Breast epithelium (tissue), 4 donors: Measurements from ENCODE around the gene SMAD9. TPM values are rescaled to one million over a fixed set of nuclear protein-coding genes. Genes with fewer than 3 reads are reported as not detected.
A peak's percentile ranks its signal among the peaks of the same experiment; 100 is the strongest.

ENCODE experiments used
- DNase-seq, 2 donors: peaks; one replicate each; pipeline ENCODE4 v3.0.0-alpha.2; 2019; ENCODE audit warnings: low spot score in 2 of 2
- H3K27ac ChIP-seq, 2 donors: fragments of 200-600 bp; sonication (generic) in 1 of 2; one replicate each; pipeline ENCODE4 v1.5.1; 2016 to 2019; ENCODE audit warnings: mild to moderate bottlenecking in 1 of 2
- H3K27me3 ChIP-seq, 2 donors: fragments of 200-600 bp; sonication (generic) in 1 of 2; one replicate each; pipeline versions ENCODE4 v1.5.1 to v1.6.0; 2017 to 2019; ENCODE audit warnings: control low read depth in 1 of 2, mild to moderate bottlenecking in 1 of 2
- H3K36me3 ChIP-seq: fragments of 200-600 bp; one replicate; pipeline ENCODE4 v1.5.1; 2019
- H3K4me1 ChIP-seq, 2 donors: fragments of 200-600 bp; sonication (generic); one replicate each; pipeline ENCODE4 v1.5.1; 2016 to 2019; ENCODE audit warnings: control low read depth in 1 of 2
- H3K4me3 ChIP-seq, 3 donors: fragments of 200-600 bp; sonication (generic); 1 replicate in 2 of 3; 2 replicates in 1 of 3; pipeline ENCODE4 v1.5.1; 2016 to 2019; ENCODE audit warnings: mild to moderate bottlenecking in 3 of 3, moderate library complexity in 2 of 3
- H3K9me3 ChIP-seq, 2 donors: fragments of 200-600 bp; sonication (generic) in 1 of 2; one replicate each; pipeline ENCODE4 v1.5.1; 2016 to 2019; ENCODE audit warnings: control low read depth in 1 of 2
- CTCF ChIP-seq, 3 donors: fragments of 450-650 bp; IDR thresholded peaks; one replicate each; pipeline ENCODE4 v1.5.1; 2016 to 2017; ENCODE audit warnings: antibody characterized with exemption in 3 of 3, mild to moderate bottlenecking in 3 of 3, moderate library complexity in 3 of 3
- POLR2A ChIP-seq: fragments of 450-650 bp; IDR thresholded peaks from one replicate; pipeline ENCODE4 v1.6.1; 2016; ENCODE audit warnings: antibody characterized with exemption, mild to moderate bottlenecking, moderate library complexity
- POLR2AphosphoS5 ChIP-seq, 3 donors: sonication (generic); formaldehyde crosslinking; IDR thresholded peaks; one replicate each; pipeline ENCODE4 v1.6.1; 2017; ENCODE audit warnings: antibody characterized with exemption in 3 of 3
- intact Hi-C: fragments of 100-400 bp; cut with DNase I; formaldehyde crosslinking; loops from one replicate; pipeline ENCODE4 v1.15.1; 2023; ENCODE audit warnings: low total_unique reads
- total RNA-seq, 3 donors: library from RNA; depleted of rRNA; stranded (reverse); fragments of >200 nt; gene quantifications; one replicate each; pipeline ENCODE4 v1.1.0, GENCODE V29; 2016

Gene SMAD9
- total RNA-seq, 3 donors from 2014 or later: 5.3 to 7.5 (median 5.9) TPM

GRCh38 chr13:36872621-36873020 is 47.4 kb downstream of the SMAD9 start:
- H3K27me3 ChIP-seq: no peaks in the 10 kb centered on the region
- no peaks in the 10 kb centered on the region for H3K4me1 ChIP-seq
- intact Hi-C loops: no loop called here
- DNase-seq: no peak
- no peak overlapping the region for H3K4me3 ChIP-seq
- TF ChIP-seq CTCF (IDR thresholded peaks at IDR 0.05) (no peak), POLR2AphosphoS5 (IDR thresholded peaks at IDR 0.05) (no peak), POLR2A (no peak)
- no peak overlapping the region for H3K27ac ChIP-seq
- H3K9me3 ChIP-seq: no peaks in the 10 kb centered on the region
- H3K36me3 ChIP-seq: no peaks in the 10 kb centered on the region

GRCh38 chr13:36870050-36870692 is 49.9 kb downstream of the SMAD9 start:
- Histone ChIP-seq H3K4me1 (no peaks in the 10 kb centered on the region), H3K27me3 (no peaks in the 10 kb centered on the region), H3K36me3 (no peaks in the 10 kb centered on the region), H3K4me3 (no peak overlapping the region), H3K27ac (no peak overlapping the region), H3K9me3 (no peaks in the 10 kb centered on the region)
- intact Hi-C loops: no loop called here
- TF ChIP-seq POLR2A: no peak
- no peak for TF ChIP-seq POLR2AphosphoS5 (IDR thresholded peaks at IDR 0.05)
- TF ChIP-seq CTCF (IDR thresholded peaks at IDR 0.05): no peak
- DNase-seq: no peak

- no peak for DNase-seq
- no peaks in the 10 kb centered on the region for H3K27me3 ChIP-seq
- no peaks in the 10 kb centered on the region for H3K36me3 ChIP-seq
- TF ChIP-seq POLR2A (no peak), CTCF (IDR thresholded peaks at IDR 0.05) (no peak), POLR2AphosphoS5 (IDR thresholded peaks at IDR 0.05) (no peak)
- H3K9me3 ChIP-seq: no peaks in the 10 kb centered on the region
- H3K4me1 ChIP-seq: no peaks in the 10 kb centered on the region
- intact Hi-C loops: no loop called here
- no peak overlapping the region for H3K27ac ChIP-seq
- no peak overlapping the region for H3K4me3 ChIP-seq
Measured at GRCh38 chr13:36866232-36866631, 53.8 kb downstream of the SMAD9 start.

- Histone ChIP-seq H3K36me3 (no peaks in the 10 kb centered on the region), H3K4me3 (no peak overlapping the region), H3K27me3 (no peaks in the 10 kb centered on the region), H3K9me3 (no peaks in the 10 kb centered on the region), H3K27ac (no peak overlapping the region), H3K4me1 (no peaks in the 10 kb centered on the region)
- TF ChIP-seq POLR2AphosphoS5 (IDR thresholded peaks at IDR 0.05): no peak
- TF ChIP-seq CTCF (IDR thresholded peaks at IDR 0.05): no peak
- TF ChIP-seq POLR2A: no peak
- DNase-seq: no peak
- intact Hi-C loops: no loop called here
Measured at GRCh38 chr13:36865265-36865664, 54.8 kb downstream of the SMAD9 start.

GRCh38 chr13:36862722-36863121 is 57.3 kb downstream of the SMAD9 start:
- intact Hi-C loops: no loop called here
- Histone ChIP-seq H3K27ac (peak overlapping the region in 1 of 2 donors; percentile 43), H3K9me3 (no peaks in the 10 kb centered on the region), H3K4me1 (no peaks in the 10 kb centered on the region), H3K27me3 (no peaks in the 10 kb centered on the region), H3K36me3 (no peaks in the 10 kb centered on the region), H3K4me3 (no peak overlapping the region)
- DNase-seq: no peak
- no peak for TF ChIP-seq POLR2A
- TF ChIP-seq POLR2AphosphoS5 (IDR thresholded peaks at IDR 0.05): no peak
- no peak for TF ChIP-seq CTCF (IDR thresholded peaks at IDR 0.05)
